ENCODE data around the gene ICAM3.

DNA sequence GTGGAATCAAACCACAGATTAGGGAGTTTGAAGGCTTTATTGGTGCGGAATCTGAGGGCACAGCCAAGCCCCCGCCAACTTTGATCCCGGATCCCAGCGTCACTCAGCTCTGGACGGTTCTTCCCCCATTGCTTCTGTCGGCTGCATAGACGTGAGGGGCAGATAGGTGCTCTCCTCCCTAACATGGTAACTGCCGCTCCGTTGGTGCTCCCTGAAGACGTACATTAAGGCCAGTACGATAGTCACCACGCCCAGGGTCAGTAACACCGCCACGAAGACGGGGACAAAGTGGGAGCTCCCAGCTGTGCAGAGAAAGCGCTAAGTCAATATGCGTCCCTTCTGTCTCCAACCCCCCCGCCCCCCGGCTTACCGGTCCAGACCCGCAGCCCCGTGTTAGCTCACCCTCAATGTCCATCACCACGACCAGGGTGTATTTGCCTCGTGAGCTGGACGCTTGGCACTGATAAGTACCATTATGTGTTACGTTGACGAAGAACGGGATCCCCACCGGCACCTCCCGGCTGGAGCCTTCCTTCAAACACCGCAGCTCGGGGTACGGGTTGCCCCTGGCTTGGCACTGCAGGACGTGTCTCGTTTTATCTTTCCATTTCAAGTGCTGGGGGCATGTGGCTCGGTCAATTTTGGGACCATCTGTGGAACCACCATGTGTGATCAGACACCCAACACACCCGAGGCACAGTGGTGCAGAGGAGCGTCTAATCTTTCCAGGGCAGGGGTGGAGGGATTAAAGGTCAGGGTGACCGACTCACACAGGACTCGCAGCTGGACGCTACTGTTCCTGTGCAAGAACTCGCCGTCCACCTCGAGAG lies 5.5 kb downstream of the ICAM3 start:
- TF ChIP-seq, protein P1, sequence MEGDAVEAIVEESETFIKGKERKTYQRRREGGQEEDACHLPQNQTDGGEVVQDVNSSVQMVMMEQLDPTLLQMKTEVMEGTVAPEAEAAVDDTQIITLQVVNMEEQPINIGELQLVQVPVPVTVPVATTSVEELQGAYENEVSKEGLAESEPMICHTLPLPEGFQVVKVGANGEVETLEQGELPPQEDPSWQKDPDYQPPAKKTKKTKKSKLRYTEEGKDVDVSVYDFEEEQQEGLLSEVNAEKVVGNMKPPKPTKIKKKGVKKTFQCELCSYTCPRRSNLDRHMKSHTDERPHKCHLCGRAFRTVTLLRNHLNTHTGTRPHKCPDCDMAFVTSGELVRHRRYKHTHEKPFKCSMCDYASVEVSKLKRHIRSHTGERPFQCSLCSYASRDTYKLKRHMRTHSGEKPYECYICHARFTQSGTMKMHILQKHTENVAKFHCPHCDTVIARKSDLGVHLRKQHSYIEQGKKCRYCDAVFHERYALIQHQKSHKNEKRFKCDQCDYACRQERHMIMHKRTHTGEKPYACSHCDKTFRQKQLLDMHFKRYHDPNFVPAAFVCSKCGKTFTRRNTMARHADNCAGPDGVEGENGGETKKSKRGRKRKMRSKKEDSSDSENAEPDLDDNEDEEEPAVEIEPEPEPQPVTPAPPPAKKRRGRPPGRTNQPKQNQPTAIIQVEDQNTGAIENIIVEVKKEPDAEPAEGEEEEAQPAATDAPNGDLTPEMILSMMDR (IDR thresholded peaks at IDR 0.05) = no peak
- TF ChIP-seq EP300 (IDR thresholded peaks at IDR 0.05) (no peak), POLR2A (IDR thresholded peaks at IDR 0.05) (no peak)

Data from suprapubic skin (tissue), 3 donors.